Measurements from ENCODE around the gene BRD9.

DNA sequence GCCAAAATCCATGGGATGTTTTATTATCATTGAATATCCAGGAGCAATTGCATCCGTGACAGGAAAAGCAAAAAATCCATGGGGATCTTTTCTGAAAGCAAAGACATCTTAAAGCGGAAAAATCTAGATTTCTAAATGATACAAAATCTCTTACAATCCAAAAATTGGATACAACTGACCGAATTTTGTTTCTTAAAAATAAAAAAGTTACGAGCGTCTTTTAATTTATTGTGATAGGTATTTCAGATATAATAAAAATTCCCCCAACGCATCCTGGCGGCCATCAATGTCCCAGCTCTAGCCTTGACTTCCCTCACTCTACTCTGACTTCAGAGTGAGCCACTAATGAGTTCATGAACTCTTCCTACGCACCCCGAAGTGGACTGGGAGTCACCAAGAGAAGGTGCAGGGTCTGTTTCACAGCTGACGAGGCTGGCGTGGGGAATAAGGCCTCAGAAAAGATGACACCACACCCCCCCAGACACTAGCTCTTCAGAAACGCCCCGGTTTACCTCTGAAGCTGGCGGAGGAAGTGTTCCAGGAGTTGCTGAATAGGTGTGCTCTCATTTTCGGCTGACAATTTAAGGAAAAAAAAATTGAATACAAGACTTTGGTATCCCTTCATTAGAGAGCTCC is 3.4 kb downstream of the BRD9 start:
- TF ChIP-seq ZNF416 (tag by site-specific recombination; IDR thresholded peaks at IDR 0.05) (no peak), ZNF704 (tag by site-specific recombination; IDR thresholded peaks at IDR 0.05) (no peak), ZNF223 (tag by site-specific recombination; IDR thresholded peaks at IDR 0.05) (no peak), ZNF600 (tag by site-specific recombination; IDR thresholded peaks at IDR 0.05) (no peak), ZNF791 (tag by site-specific recombination; IDR thresholded peaks at IDR 0.05) (no peak), ZIC2 (tag by site-specific recombination; IDR thresholded peaks at IDR 0.05) (no peak), ZNF157 (tag by site-specific recombination; IDR thresholded peaks at IDR 0.05) (no peak), ZBTB17 (tag by site-specific recombination; IDR thresholded peaks at IDR 0.05) (no peak), ZNF138 (tag by site-specific recombination; IDR thresholded peaks at IDR 0.05; ENCODE audit: borderline replicate concordance) (no peak)
- TF ChIP-seq, protein P1, sequence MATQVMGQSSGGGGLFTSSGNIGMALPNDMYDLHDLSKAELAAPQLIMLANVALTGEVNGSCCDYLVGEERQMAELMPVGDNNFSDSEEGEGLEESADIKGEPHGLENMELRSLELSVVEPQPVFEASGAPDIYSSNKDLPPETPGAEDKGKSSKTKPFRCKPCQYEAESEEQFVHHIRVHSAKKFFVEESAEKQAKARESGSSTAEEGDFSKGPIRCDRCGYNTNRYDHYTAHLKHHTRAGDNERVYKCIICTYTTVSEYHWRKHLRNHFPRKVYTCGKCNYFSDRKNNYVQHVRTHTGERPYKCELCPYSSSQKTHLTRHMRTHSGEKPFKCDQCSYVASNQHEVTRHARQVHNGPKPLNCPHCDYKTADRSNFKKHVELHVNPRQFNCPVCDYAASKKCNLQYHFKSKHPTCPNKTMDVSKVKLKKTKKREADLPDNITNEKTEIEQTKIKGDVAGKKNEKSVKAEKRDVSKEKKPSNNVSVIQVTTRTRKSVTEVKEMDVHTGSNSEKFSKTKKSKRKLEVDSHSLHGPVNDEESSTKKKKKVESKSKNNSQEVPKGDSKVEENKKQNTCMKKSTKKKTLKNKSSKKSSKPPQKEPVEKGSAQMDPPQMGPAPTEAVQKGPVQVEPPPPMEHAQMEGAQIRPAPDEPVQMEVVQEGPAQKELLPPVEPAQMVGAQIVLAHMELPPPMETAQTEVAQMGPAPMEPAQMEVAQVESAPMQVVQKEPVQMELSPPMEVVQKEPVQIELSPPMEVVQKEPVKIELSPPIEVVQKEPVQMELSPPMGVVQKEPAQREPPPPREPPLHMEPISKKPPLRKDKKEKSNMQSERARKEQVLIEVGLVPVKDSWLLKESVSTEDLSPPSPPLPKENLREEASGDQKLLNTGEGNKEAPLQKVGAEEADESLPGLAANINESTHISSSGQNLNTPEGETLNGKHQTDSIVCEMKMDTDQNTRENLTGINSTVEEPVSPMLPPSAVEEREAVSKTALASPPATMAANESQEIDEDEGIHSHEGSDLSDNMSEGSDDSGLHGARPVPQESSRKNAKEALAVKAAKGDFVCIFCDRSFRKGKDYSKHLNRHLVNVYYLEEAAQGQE (tag by site-specific recombination; IDR thresholded peaks at IDR 0.05) = no peak
- TF ChIP-seq, protein P2, sequence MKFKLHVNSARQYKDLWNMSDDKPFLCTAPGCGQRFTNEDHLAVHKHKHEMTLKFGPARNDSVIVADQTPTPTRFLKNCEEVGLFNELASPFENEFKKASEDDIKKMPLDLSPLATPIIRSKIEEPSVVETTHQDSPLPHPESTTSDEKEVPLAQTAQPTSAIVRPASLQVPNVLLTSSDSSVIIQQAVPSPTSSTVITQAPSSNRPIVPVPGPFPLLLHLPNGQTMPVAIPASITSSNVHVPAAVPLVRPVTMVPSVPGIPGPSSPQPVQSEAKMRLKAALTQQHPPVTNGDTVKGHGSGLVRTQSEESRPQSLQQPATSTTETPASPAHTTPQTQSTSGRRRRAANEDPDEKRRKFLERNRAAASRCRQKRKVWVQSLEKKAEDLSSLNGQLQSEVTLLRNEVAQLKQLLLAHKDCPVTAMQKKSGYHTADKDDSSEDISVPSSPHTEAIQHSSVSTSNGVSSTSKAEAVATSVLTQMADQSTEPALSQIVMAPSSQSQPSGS (tag by site-specific recombination; IDR thresholded peaks at IDR 0.05; ENCODE audit: low read depth) = no peak
- TF ChIP-seq, protein P3, sequence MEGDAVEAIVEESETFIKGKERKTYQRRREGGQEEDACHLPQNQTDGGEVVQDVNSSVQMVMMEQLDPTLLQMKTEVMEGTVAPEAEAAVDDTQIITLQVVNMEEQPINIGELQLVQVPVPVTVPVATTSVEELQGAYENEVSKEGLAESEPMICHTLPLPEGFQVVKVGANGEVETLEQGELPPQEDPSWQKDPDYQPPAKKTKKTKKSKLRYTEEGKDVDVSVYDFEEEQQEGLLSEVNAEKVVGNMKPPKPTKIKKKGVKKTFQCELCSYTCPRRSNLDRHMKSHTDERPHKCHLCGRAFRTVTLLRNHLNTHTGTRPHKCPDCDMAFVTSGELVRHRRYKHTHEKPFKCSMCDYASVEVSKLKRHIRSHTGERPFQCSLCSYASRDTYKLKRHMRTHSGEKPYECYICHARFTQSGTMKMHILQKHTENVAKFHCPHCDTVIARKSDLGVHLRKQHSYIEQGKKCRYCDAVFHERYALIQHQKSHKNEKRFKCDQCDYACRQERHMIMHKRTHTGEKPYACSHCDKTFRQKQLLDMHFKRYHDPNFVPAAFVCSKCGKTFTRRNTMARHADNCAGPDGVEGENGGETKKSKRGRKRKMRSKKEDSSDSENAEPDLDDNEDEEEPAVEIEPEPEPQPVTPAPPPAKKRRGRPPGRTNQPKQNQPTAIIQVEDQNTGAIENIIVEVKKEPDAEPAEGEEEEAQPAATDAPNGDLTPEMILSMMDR (tag by site-specific recombination; IDR thresholded peaks at IDR 0.05) = no peak
